ENCODE measurements around the gene SDCCAG8. TPM values are rescaled to one million over a fixed set of nuclear protein-coding genes. Genes with fewer than 3 reads are reported as not detected.
A peak's percentile ranks its signal among the peaks of the same experiment; 100 is the strongest.

Gene SDCCAG8
- total RNA-seq, 6 experiments from 2014 or later, result 13.4 to 20.6 (median 15.6) TPM

- peaks cover 0 to 3% (median 0%) of the 10 kb centered on the region in 4 donors for H3K4me1 ChIP-seq
- peak; percentile 85 for ATAC-seq
- H3K36me3 ChIP-seq, result no peaks in the 10 kb centered on the region
- TF ChIP-seq, protein P1, sequence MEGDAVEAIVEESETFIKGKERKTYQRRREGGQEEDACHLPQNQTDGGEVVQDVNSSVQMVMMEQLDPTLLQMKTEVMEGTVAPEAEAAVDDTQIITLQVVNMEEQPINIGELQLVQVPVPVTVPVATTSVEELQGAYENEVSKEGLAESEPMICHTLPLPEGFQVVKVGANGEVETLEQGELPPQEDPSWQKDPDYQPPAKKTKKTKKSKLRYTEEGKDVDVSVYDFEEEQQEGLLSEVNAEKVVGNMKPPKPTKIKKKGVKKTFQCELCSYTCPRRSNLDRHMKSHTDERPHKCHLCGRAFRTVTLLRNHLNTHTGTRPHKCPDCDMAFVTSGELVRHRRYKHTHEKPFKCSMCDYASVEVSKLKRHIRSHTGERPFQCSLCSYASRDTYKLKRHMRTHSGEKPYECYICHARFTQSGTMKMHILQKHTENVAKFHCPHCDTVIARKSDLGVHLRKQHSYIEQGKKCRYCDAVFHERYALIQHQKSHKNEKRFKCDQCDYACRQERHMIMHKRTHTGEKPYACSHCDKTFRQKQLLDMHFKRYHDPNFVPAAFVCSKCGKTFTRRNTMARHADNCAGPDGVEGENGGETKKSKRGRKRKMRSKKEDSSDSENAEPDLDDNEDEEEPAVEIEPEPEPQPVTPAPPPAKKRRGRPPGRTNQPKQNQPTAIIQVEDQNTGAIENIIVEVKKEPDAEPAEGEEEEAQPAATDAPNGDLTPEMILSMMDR (IDR thresholded peaks at IDR 0.05), result peak; percentile 27 to 49 (median 42)
- no peak for TF ChIP-seq POLR2A (IDR thresholded peaks at IDR 0.05)
- H3K27ac ChIP-seq, result peak overlapping the region; percentile 85 to 92 (median 87)
- DNase-seq, result peak; percentile 73 to 79 (median 75)
- no peaks in the 10 kb centered on the region for H3K27me3 ChIP-seq
- peak overlapping the region; percentile 50 to 67 (median 62) for H3K4me3 ChIP-seq
- intact Hi-C loops (cut with DNase I), result no loop called here
- H3K9me3 ChIP-seq, result no peaks in the 10 kb centered on the region
- WGBS (ENCODE audit: insufficient coverage, low coverage, low lambda C conversion rate, missing lambda C conversion rate), result 15% methylated on average over 18 of the region's 60 CpGs
Measured at GRCh38 chr1:243483071-243483771, 227.4 kb downstream of the SDCCAG8 start.

GRCh38 chr1:243483952-243484351 is 228.1 kb downstream of the SDCCAG8 start:
- Histone ChIP-seq H3K36me3 (no peaks in the 10 kb centered on the region), H3K27me3 (no peaks in the 10 kb centered on the region), H3K27ac (peak overlapping the region; percentile 85 to 92 (median 87)), H3K4me1 (peaks cover 0 to 3% (median 0%) of the 10 kb centered on the region in 4 donors), H3K9me3 (no peaks in the 10 kb centered on the region), H3K4me3 (peak overlapping the region; percentile 50 to 67 (median 62))
- peak in 2 of 3 donors; percentile 78 to 84 for DNase-seq
- 50% methylated on average over 11 of the region's 16 CpGs for WGBS (ENCODE audit: insufficient coverage, low coverage, low lambda C conversion rate, missing lambda C conversion rate)
- TF ChIP-seq, protein P1 (IDR thresholded peaks at IDR 0.05), result no peak
- TF ChIP-seq POLR2A (IDR thresholded peaks at IDR 0.05), result peak; percentile 61
- intact Hi-C loops (cut with DNase I), result no loop called here
- ATAC-seq, result peak; percentile 54 to 84 (median 76)

DNA sequence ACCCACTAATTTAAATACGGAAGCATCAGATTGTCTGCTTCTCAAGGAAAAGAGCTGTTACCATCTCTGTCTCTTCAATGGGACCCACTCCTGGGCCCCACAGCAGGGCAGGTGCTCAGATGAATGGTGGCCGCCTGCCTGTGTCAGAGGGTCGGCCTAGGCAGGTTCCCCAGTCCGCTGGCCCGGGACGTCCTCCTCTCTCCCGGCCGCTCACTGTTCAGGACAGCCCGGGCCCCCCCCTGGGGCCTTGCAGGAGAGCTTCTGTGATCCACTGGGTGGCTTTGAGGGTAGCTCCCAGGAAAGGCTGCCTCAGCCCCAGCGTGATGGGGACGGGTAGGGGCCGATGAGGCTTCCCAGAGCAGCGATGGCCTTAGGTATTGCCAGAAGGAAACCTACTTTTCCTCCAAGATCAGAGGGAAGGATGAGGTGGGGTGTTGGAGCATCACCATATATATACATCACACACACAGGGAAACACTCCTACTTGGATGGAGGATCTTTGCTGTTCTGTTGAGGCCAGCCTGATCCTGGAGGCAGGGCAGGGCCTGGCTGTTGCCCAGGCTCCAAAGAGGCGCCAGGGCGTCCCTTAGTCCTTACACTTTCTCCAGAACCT is 231.3 kb downstream of the SDCCAG8 start:
- ATAC-seq (no peak), DNase-seq (no peak)
- H3K4me3 ChIP-seq, result no peak overlapping the region
- H3K36me3 ChIP-seq, result no peaks in the 10 kb centered on the region
- H3K9me3 ChIP-seq, result no peaks in the 10 kb centered on the region
- no peaks in the 10 kb centered on the region for H3K27me3 ChIP-seq
- TF ChIP-seq, protein P1 (IDR thresholded peaks at IDR 0.05), result no peak
- TF ChIP-seq POLR2A (IDR thresholded peaks at IDR 0.05), result no peak
- WGBS (ENCODE audit: insufficient coverage, low coverage, low lambda C conversion rate, missing lambda C conversion rate), result 96% methylated on average over 4 of the region's 15 CpGs
- peaks cover 0 to 3% (median 0%) of the 10 kb centered on the region in 4 donors for H3K4me1 ChIP-seq
- intact Hi-C loops (cut with DNase I), result no loop called here
- H3K27ac ChIP-seq, result no peak overlapping the region

GRCh38 chr1:243487649-243488227 is 231.9 kb downstream of the SDCCAG8 start:
- TF ChIP-seq, protein P1 (IDR thresholded peaks at IDR 0.05), result no peak
- TF ChIP-seq POLR2A (IDR thresholded peaks at IDR 0.05), result no peak
- peak overlapping the region in 1 of 3 donors; percentile 16 for H3K4me3 ChIP-seq
- no peak overlapping the region for H3K27ac ChIP-seq
- WGBS (ENCODE audit: insufficient coverage, low coverage, low lambda C conversion rate, missing lambda C conversion rate), result 94% methylated on average over 8 of the region's 40 CpGs
- H3K36me3 ChIP-seq, result no peaks in the 10 kb centered on the region
- no peak for ATAC-seq
- no peaks in the 10 kb centered on the region for H3K9me3 ChIP-seq
- no peak for DNase-seq
- peaks cover 0 to 2% (median 0%) of the 10 kb centered on the region in 4 donors for H3K4me1 ChIP-seq
- no peaks in the 10 kb centered on the region for H3K27me3 ChIP-seq
- intact Hi-C loops (cut with DNase I), result no loop called here
